CD4-positive, CD25-positive, alpha-beta regulatory T cell (primary cell): Measurements from ENCODE around the gene IPO13. TPM values are rescaled to one million over a fixed set of nuclear protein-coding genes. Genes with fewer than 3 reads are reported as not detected.
A peak's percentile ranks its signal among the peaks of the same experiment; 100 is the strongest.

Experiments used
- ATAC-seq, 2 donors: fragments of 150-1000 bp; cut with Tn5 transposase; one replicate each; pipeline ENCODE4 v1.10.0; 2021; ENCODE audit warnings: low read depth in 2 of 2, moderate number of reproducible peaks in 2 of 2, moderate library complexity in 1 of 2
- DNase-seq, 3 donors: peaks; one replicate each; pipeline versions ENCODE4 v3.0.0 to v3.0.0-alpha.2; 2012 to 2022; ENCODE audit warnings: mixed read lengths in 1 of 3
- H3K27ac ChIP-seq: one replicate; pipeline ENCODE4 v1.7.0; 2013; ENCODE audit warnings: mild to moderate bottlenecking, low read length; ENCODE audit not compliant: insufficient read depth, poor library complexity, severe bottlenecking
- H3K27me3 ChIP-seq: one replicate; pipeline ENCODE4 v1.7.0; 2013; ENCODE audit warnings: low read length; ENCODE audit not compliant: control insufficient read depth, insufficient read depth
- H3K36me3 ChIP-seq: one replicate; pipeline ENCODE4 v1.7.0; 2013; ENCODE audit warnings: mild to moderate bottlenecking, low read length, moderate library complexity; ENCODE audit not compliant: control insufficient read depth, insufficient read depth
- H3K4me1 ChIP-seq: 2 replicates; pipeline ENCODE4 v1.7.0; 2013; ENCODE audit warnings: mild to moderate bottlenecking, low read length; ENCODE audit not compliant: insufficient read depth, control insufficient read depth, poor library complexity, severe bottlenecking
- H3K4me3 ChIP-seq: one replicate; pipeline ENCODE4 v1.7.0; 2013; ENCODE audit warnings: low read depth, mild to moderate bottlenecking, low read length, moderate library complexity
- H3K9me3 ChIP-seq, 2 experiments: 1 replicate in 1 of 2; 2 replicates in 1 of 2; pipeline ENCODE4 v1.7.0; 2013; ENCODE audit warnings: low read length in 2 of 2, mild to moderate bottlenecking in 1 of 2, moderate library complexity in 1 of 2; ENCODE audit not compliant: control insufficient read depth in 2 of 2
- H3K27ac Mint-ChIP-seq, 3 donors: one replicate each; pipeline ENCODE4 v1.8.0; 2020 to 2022; ENCODE audit warnings: mild to moderate bottlenecking in 3 of 3, mixed read lengths in 3 of 3, moderate library complexity in 2 of 3
- H3K27me3 Mint-ChIP-seq: one replicate; pipeline ENCODE4 v1.8.0; 2022; ENCODE audit warnings: mild to moderate bottlenecking, mixed read lengths
- H3K36me3 Mint-ChIP-seq: one replicate; pipeline ENCODE4 v1.8.0; 2020; ENCODE audit warnings: mixed read lengths
- H3K4me1 Mint-ChIP-seq, 4 donors: one replicate each; pipeline ENCODE4 v1.8.0; 2020 to 2022; ENCODE audit warnings: mixed read lengths in 4 of 4, mild to moderate bottlenecking in 1 of 4
- H3K4me3 Mint-ChIP-seq, 4 donors: one replicate each; pipeline ENCODE4 v1.8.0; 2020 to 2022; ENCODE audit warnings: mild to moderate bottlenecking in 4 of 4, mixed read lengths in 4 of 4, moderate library complexity in 3 of 4
- H3K9me3 Mint-ChIP-seq, 7 donors: one replicate each; pipeline ENCODE4 v1.8.0; 2020 to 2022; ENCODE audit warnings: mixed read lengths in 7 of 7, mild to moderate bottlenecking in 3 of 7, moderate library complexity in 2 of 7
- polyA plus RNA-seq, 4 donors: library from polyadenylated mRNA; unstranded; fragments of 300-500 nt; fragmentation: Illumina TruSeq; gene quantifications; one replicate each; pipeline ENCODE4 v1.2.3, GENCODE V29; 2021
- total RNA-seq: library from RNA; stranded (reverse); gene quantifications from one replicate; pipeline ENCODE4 v1.2.3, GENCODE V29; 2022

The IPO13 gene
- total and polyA plus RNA-seq, 5 donors from 2014 or later: 9.4 to 12.6 (median 10.7) TPM

DNA sequence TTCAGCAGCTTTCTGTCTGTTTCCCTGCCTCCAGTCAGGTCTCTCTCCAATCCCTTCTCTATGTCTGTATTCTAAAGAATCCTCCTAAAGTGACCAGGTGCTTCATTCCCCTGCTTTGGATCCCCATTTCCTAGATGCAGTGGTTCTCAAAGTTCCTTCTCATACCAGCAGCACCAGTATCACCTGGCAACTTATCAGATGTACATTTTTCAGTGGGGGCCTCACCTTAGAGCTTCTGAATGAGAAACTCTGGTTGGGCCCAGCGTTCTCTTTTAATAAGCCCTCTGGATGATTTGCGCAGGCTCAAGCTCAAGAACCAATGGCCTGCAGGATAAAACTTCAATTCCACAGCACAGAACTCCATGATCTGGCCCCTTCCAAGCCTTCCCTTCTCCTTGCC lies 38.5 kb upstream of the IPO13 start:
- Histone ChIP-seq H3K27me3 (no peaks in the 10 kb centered on the region), H3K9me3 (no peaks in the 10 kb centered on the region), H3K4me1 (no peaks in the 10 kb centered on the region), H3K36me3 (no peaks in the 10 kb centered on the region), H3K4me3 (no peak overlapping the region), H3K27ac (no peak overlapping the region)
- no peak for ATAC-seq
- Mint-ChIP-seq H3K4me1 (peaks cover 0 to 3% (median 0%) of the 10 kb centered on the region in 4 donors), H3K27me3 (no peaks in the 10 kb centered on the region), H3K4me3 (no peak overlapping the region), H3K27ac (peak overlapping the region in 1 of 3 donors; percentile 39), H3K36me3 (peaks cover 32% of the 10 kb centered on the region), H3K9me3 (no peaks in the 10 kb centered on the region)
- no peak for DNase-seq

DNA sequence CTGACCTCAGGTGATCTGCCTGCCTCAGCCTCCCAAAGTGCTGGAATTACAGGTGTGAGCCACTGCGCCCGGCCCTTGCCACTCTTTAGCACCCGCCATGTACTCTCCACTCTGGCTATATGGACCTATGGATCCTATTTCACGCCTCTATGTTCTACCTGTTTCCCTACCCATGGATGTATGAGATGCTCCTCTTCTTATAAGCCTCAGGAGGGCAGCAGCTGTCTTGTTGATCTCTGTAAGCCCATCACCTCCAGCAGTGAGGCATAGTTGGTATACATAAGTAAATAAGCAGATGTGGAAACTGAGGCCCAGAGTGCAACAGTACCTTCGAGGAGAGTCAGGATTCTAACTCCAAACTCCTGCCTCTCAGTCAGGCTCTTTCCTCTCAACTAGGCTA lies 37.9 kb upstream of the IPO13 start:
- no peaks in the 10 kb centered on the region for H3K36me3 ChIP-seq
- H3K9me3 ChIP-seq: no peaks in the 10 kb centered on the region
- Mint-ChIP-seq H3K36me3 (peaks cover 32% of the 10 kb centered on the region), H3K27me3 (no peaks in the 10 kb centered on the region), H3K4me1 (peaks cover 0 to 3% (median 0%) of the 10 kb centered on the region in 4 donors), H3K9me3 (no peaks in the 10 kb centered on the region), H3K4me3 (no peak overlapping the region), H3K27ac (no peak overlapping the region)
- H3K27ac ChIP-seq: no peak overlapping the region
- ATAC-seq: no peak
- no peak overlapping the region for H3K4me3 ChIP-seq
- no peaks in the 10 kb centered on the region for H3K27me3 ChIP-seq
- no peak for DNase-seq
- no peaks in the 10 kb centered on the region for H3K4me1 ChIP-seq

DNA sequence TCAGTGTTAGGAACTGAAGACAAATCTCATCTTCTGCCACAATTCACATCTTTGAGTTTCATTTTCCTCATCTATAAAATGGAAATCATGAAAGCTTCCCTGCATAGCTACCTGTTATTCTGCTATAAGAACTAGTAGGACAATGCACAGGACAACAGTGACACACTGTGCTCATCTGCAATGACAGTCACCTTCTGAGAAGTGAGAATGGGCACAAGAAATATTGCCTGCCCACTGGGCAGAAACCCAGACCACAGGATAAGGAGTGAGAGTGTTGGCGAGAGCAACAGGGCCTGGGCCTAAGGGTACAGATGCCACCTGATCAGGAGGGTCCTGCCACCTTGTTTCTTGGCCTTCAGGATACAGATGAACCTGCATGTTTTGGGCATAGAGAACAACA lies 36.4 kb upstream of the IPO13 start:
- Histone ChIP-seq H3K4me1 (no peaks in the 10 kb centered on the region), H3K36me3 (no peaks in the 10 kb centered on the region), H3K9me3 (no peaks in the 10 kb centered on the region), H3K27me3 (no peaks in the 10 kb centered on the region), H3K27ac (no peak overlapping the region), H3K4me3 (no peak overlapping the region)
- ATAC-seq (no peak), DNase-seq (no peak)
- Mint-ChIP-seq H3K4me1 (peaks cover 0 to 3% (median 0%) of the 10 kb centered on the region in 4 donors), H3K36me3 (peaks cover 32% of the 10 kb centered on the region), H3K27me3 (no peaks in the 10 kb centered on the region), H3K9me3 (no peaks in the 10 kb centered on the region), H3K27ac (peak overlapping the region in 1 of 3 donors; percentile 32), H3K4me3 (no peak overlapping the region)

DNA sequence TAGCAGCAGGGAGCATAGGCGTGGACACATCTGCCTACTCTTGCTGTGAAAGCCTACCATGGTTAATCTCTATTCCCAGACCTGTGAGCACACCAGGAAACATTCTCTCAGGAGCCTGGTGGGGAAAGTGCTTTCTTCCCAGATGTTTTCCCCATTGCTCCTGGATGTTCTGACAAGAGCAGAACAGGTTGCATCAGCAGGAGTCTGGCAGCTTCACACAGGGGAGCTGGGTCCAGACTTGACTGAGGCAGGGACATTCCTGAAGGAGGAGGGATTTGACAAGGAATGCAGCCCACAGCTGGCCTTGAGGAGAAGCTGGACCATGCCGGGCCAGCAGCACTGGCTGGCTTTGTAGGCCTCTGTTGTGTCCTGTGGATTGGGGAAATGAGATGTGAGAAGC lies 34.1 kb upstream of the IPO13 start:
- H3K4me1 ChIP-seq: no peaks in the 10 kb centered on the region
- ATAC-seq: no peak
- Mint-ChIP-seq H3K9me3 (no peaks in the 10 kb centered on the region), H3K4me3 (no peak overlapping the region), H3K27me3 (no peaks in the 10 kb centered on the region), H3K4me1 (no peaks in the 10 kb centered on the region), H3K36me3 (peaks cover 23% of the 10 kb centered on the region), H3K27ac (peak overlapping the region in 1 of 3 donors; percentile 34)
- H3K9me3 ChIP-seq: no peaks in the 10 kb centered on the region
- H3K36me3 ChIP-seq: no peaks in the 10 kb centered on the region
- no peaks in the 10 kb centered on the region for H3K27me3 ChIP-seq
- DNase-seq: no peak
- no peak overlapping the region for H3K27ac ChIP-seq
- no peak overlapping the region for H3K4me3 ChIP-seq

DNA sequence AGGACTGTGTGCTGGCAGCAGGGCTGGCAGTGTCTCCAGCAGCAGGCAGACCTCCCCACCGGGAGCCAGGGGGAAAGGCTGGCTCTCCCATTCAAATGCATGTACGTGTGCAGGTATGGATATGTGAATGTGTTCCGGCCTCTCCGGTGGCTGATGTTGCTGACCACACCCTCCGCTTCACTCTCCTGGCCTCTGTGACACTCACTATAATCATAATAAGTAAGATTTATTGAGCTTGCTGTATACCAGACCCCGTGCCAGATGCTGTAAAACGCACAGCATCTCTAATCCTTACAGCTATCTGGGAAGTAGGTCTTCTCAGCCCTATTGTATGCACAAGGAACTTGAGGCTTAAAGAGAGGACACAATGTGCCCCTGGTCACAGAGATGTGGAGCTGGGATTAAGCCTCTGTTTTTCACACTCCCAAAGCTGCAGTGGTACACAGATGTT lies 33.7 kb upstream of the IPO13 start:
- no peak for ATAC-seq
- Mint-ChIP-seq H3K27ac (no peak overlapping the region), H3K27me3 (no peaks in the 10 kb centered on the region), H3K4me1 (no peaks in the 10 kb centered on the region), H3K36me3 (peaks cover 18% of the 10 kb centered on the region), H3K4me3 (no peak overlapping the region), H3K9me3 (no peaks in the 10 kb centered on the region)
- Histone ChIP-seq H3K36me3 (no peaks in the 10 kb centered on the region), H3K9me3 (no peaks in the 10 kb centered on the region), H3K4me3 (no peak overlapping the region), H3K27me3 (no peaks in the 10 kb centered on the region), H3K27ac (no peak overlapping the region), H3K4me1 (no peaks in the 10 kb centered on the region)
- DNase-seq: no peak

DNA sequence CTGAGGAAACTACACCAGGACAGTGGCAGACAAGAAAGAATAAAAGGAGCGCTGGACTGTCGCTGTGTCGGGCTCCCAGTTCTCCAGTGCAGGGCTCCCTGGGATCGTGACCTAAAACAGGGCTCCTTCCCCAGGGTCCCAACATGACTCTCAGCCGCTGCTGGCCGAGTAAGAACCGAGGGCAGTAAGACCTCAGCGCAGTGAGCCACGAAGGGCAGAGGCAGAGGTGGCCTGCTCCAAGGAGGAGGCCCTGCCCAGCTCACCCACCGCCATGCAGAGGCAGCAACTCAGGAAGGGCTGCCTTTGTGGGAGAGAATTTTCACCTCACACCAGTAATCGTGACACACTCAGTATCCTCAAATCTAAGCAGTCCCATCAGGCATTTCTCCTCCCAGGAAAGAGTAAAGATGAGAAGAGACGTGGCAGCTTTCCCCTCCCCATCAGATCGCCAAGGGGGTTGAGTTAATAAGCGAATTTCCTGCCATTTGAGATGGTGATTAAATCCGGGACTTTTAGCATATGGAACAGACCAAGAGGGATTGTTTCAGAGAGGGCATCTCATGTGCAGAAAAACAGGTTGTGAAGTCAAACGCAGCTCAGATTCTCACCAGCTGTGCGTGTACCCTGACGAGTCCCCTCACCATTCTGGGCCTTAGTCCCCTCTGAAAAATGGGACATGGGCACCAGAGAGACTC lies 32.9 kb upstream of the IPO13 start:
- Mint-ChIP-seq H3K27ac (no peak overlapping the region), H3K36me3 (peaks cover 13% of the 10 kb centered on the region), H3K4me3 (no peak overlapping the region), H3K27me3 (no peaks in the 10 kb centered on the region), H3K4me1 (no peaks in the 10 kb centered on the region), H3K9me3 (no peaks in the 10 kb centered on the region)
- no peak for DNase-seq
- no peaks in the 10 kb centered on the region for H3K9me3 ChIP-seq
- H3K27me3 ChIP-seq: no peaks in the 10 kb centered on the region
- no peak overlapping the region for H3K4me3 ChIP-seq
- H3K27ac ChIP-seq: no peak overlapping the region
- H3K4me1 ChIP-seq: no peaks in the 10 kb centered on the region
- no peaks in the 10 kb centered on the region for H3K36me3 ChIP-seq
- no peak for ATAC-seq

DNA sequence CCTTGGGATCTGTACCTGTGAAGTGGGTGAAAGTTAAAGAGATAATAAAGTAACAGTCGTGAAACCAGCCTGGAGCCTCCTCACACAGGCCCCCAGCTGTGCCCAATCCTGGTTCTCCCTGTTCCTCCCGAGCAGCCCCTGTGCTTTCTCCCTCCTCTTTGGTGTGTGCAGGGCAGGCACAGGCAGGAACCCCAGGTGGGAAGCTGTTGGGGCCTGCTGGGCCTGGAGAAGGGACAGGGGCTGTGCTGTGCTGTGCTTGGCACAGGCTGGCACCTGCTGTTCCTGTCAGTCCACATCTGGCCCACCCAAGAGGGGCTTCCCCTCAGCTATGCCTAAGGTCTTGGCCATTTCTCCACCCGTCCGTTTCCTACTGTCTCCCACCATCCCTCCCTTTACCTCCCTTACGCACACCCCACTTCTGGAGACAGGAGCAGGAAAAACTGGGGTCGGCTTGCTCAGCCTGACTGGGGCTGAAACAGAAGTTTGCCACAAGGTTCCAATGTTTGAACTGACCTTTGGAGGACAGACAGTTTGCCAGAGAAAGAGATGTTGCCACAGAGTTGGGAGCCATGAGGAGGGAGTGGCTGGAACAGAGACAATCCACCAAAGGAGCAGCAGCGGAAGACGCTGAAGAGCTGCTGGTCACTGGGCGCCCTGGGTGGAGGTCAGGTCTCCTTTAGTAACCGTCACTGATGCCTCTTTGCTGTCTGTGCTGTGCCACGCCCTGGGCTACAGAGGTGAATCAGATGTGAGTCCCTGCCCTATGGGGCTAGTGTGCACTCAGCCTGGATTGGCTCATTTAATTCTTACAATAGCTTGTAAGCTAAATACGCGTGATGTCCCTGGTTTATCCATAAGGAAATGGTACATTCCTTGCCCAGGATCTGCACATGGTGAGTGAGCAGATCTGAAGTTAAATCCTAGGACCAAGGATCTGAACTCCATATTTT lies 31.9 kb upstream of the IPO13 start:
- Histone ChIP-seq H3K4me3 (no peak overlapping the region), H3K36me3 (no peaks in the 10 kb centered on the region), H3K4me1 (no peaks in the 10 kb centered on the region), H3K9me3 (no peaks in the 10 kb centered on the region), H3K27me3 (no peaks in the 10 kb centered on the region), H3K27ac (no peak overlapping the region)
- no peaks in the 10 kb centered on the region for H3K27me3 Mint-ChIP-seq
- H3K4me1 Mint-ChIP-seq: no peaks in the 10 kb centered on the region
- DNase-seq (no peak), ATAC-seq (no peak)
- H3K27ac Mint-ChIP-seq: no peak overlapping the region
- no peak overlapping the region for H3K4me3 Mint-ChIP-seq
- no peaks in the 10 kb centered on the region for H3K9me3 Mint-ChIP-seq
- peaks cover 3% of the 10 kb centered on the region for H3K36me3 Mint-ChIP-seq
